NK-92 (cell line): ENCODE measurements around the gene MCF2L2.

ENCODE experiments used
- DNase-seq: peaks from one replicate; lab custom pipeline; 2025; ENCODE audit not compliant: unreplicated experiment; lab: John Stamatoyannopoulos, UW

Gene MCF2L2

GRCh38 chr3:183328164-183328563 is 100.3 kb downstream of the MCF2L2 start:
- no peak for DNase-seq

DNA sequence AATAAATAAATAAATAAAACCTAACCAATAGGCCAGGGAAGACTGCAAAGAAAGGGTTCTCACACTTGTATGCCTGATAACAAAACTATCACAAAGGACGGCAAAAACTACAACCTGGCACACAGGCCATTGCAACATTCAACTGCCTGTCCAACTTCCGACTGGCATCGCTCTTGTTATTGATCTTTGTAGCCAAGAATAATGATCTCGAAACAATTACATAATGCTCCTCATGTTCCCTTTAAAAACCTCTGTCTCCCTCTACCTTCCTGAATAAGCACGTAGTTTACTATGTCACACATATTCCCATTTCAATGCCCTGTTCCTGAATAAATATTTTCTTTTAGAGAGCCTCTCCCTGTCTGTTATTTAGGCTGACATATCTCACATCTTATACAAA is 101.1 kb downstream of the MCF2L2 start:
- no peak for DNase-seq

DNA sequence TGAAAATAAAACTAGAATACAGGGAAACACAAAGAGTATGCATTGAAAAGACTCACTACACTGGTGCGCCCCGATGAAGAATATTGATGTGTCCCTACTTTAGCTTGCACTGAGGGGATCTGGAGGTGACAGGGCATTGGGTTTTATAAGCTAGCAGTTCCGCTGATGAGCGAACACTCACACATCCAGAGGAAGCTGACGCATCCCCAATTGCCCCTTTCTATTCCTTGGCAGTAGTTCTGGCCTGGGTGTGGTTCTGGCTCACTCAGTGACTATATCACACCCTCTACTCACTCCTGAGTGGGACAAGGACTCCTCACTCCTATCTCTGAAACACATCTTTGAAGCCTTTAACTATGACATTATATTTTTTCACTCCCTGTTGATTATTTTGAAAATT is 104.3 kb downstream of the MCF2L2 start:
- no peak for DNase-seq

DNA sequence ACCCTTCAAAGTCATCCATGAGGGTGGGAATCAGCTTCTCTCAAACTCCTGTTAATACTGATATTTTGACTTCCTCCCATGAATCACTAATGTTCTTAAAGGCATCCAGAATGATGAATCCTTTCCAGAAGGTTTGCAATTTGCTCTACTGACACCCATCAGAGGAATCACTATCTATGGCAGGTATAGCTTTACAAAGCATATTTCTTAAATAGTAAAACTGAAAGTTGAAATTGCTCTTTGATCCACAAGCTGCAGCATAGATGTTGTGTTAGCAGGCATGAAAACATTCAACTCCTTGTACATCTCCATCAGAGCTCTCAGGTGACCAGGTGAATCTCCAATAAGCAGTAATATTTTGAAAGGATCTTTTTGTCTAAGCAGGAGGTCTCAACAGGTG is 109.0 kb downstream of the MCF2L2 start:
- DNase-seq: no peak

GRCh38 chr3:183318877-183319276 is 109.5 kb downstream of the MCF2L2 start:
- DNase-seq: no peak

GRCh38 chr3:183317886-183318865 is 110.2 kb downstream of the MCF2L2 start:
- no peak for DNase-seq

GRCh38 chr3:183317271-183317670 is 111.1 kb downstream of the MCF2L2 start:
- DNase-seq: no peak

- DNase-seq: no peak
Measured at GRCh38 chr3:183315739-183316138, 112.7 kb downstream of the MCF2L2 start.

GRCh38 chr3:183313764-183314163 is 114.7 kb downstream of the MCF2L2 start:
- DNase-seq: no peak

GRCh38 chr3:183313351-183313750 is 115.1 kb downstream of the MCF2L2 start:
- no peak for DNase-seq

DNA sequence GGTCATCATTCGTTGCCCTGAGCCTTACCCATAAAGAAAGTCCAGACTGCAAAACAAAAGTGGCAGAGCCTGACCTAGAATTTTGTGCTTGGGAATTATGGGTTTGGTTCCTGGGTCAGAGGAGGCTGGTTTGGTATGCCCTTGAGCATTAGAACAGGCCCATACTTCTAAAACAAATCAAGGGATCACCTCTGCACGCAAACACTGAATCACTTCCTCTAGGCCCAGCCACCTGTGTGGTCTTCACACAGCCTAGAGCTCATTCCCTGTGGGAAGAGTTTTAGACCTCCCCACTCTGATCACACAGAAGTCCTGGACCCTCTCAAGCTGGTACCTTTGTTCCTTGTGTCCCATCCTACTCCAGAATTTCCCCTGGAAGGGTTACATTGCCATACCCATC is 116.0 kb downstream of the MCF2L2 start:
- no peak for DNase-seq

GRCh38 chr3:183310936-183311335 is 117.5 kb downstream of the MCF2L2 start:
- no peak for DNase-seq

GRCh38 chr3:183309276-183309675 is 119.1 kb downstream of the MCF2L2 start:
- no peak for DNase-seq

- no peak for DNase-seq
Measured at GRCh38 chr3:183308751-183309150, 119.7 kb downstream of the MCF2L2 start.

DNA sequence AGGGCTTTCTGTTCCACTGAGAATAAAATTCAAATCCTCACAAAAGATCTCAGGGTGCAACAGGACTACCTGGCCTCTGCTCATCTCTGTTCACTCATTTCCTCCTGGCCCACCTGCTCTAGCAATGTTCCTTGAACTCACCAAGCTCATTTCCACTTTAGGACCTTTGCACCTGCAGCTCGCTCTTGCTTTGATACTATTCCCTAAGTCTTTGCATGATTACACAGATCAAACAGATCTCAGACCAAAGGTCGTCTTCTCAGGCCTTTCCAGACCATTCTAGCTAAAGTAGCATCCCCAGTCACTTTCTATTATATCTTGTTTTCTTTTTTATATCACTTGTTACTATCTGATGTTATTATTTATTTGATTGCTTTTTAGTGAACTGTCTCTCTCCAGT is 120.7 kb downstream of the MCF2L2 start:
- no peak for DNase-seq

DNA sequence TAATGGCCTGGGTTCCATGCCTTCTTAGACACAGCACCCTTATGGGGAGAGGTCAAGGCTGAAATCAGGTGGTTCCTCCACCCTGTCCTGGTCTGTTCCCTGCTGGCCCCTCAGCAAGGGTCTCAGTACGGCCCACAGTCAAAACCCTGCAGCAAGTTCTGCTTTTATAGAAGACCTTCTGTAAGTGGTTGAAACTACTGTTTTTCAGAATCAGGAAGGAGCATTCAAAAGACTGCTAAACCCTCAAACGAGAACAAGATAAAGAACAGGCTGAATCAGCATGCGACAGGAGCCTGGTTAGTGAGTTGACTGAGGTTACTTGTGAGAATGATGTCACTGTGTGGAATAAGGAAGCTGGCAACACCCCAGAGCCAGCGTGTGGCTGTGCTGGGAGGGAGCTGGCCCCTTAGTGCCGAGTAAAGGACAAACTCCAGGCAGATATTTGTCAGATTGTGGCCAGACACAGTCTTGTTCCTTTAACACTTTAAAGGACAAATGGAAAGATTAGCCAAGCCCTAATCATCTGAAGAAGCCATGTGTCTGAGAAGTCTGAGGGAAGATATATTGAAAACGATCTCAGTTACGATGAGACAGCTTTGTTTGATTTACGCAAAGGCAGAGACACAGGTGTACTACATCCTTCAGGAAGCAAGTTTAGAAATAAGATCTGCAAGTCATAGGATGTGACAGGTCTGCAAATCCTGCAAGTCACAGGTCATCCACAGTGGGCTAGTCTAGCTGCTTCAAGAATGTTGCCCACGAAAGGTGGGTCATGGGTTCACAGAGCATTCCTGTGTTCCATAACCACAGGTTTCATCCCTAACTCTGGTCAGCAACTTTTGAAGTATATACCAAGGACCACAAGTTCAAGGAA is 121.4 kb downstream of the MCF2L2 start:
- no peak for DNase-seq

DNA sequence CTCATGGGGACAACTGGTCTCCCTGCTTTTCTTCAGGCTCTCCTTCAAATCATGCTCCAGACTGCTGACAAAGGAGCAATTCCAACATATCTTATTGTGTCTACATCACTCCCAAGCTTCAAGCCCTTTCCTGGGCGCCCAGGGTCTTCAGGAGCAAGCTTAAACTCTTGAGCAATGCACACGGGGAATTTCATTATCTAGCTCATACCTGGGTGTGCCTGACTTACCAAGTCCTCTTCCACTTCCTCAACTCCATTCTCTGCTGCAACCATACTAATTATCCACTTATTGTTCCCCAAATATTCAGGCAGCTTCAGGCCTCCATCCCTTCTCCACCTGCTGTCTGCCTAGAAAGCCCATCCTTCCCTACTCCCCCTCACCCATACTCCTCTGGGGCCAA is 124.7 kb downstream of the MCF2L2 start:
- DNase-seq: no peak

DNA sequence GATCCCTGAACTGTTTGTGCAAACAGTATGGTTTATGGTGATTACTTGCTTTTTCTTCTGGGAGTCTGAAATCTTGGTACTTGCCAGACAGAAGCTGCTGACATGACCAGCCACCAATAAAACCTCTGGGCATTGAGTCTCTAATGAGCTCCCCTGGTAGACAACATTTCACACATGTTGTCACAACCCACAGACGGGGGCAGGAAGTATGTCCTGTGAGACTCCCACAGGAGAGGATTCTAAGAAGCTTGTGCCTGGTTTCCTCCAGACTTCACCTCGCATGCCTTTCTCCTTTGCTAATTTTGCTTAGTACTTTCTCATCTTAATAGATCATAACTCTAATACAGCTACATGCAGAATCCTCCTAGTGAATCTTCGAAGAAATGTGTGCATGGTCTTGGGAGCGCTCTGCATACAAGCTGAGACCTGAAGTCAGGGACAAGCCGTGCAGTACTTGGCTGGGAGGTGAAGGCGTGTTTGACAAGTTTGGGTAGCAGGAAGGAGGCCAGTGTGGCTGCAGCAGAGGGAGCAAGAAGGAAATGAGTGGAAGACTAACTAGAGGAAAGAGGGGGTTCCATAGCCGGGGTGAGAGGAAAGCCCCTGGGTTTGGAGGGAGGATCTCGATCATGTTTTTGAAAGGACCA is 126.4 kb downstream of the MCF2L2 start:
- DNase-seq: no peak

DNA sequence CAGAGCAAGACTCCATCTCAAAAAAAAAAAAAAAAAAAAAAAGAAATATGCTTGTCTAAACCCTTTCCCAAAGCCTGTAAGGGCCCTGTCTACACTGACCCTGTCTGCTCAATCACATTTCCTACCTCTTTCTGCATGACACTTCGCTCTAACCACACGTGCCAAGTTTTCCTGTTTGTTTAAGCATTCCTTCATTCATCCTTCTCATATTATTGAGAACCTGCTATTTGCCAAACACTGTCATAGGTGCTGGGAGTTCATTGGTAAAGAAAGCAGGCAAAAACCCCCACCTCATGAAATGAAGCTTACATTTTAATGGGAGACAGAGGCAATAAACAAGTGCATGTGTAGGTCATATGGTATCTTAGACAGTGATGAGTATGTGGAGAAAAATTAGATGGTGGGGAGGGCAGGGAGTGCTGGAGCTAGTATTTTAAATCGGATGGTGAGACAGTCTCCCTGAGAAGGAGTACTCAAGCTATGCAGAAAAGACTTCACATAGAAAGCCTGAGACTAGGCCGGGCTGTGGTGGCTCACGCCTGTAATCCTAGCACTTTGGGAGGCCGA is 127.3 kb downstream of the MCF2L2 start:
- DNase-seq: no peak

- DNase-seq: no peak
Measured at GRCh38 chr3:183299976-183300375, 128.4 kb downstream of the MCF2L2 start.

DNA sequence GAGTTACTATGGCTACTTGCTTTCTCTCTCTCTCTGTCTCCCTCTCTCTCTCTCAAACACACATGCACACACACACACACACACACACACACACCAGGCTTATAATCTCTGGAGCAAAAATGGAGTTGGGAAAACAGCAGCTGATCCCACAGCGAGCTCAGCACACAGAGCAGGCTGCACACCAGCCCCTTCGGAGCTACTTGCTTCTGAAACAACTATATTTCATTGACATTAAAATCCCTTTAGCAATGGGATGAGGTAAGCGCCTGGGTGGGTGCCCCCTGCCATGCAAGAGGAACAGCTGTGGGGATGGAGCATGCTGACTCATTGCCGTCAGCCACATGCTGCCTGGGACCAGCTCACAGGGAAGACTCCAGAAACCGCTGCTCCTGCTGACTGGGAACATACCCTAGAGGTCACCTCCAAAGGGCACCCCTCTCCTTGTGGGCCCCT is 129.7 kb downstream of the MCF2L2 start:
- no peak for DNase-seq
